SIG-M5 treated with dmso at 0.1 percent for 504 hours (cell line): ENCODE data around the gene HSD17B12.
"Not testable (repeated sequence)": the region's sequence is repeated elsewhere in the genome, so short reads cannot be mapped to it uniquely, and the experiment has no call there.

Source experiments
- DNase-seq: peaks from one replicate; lab custom pipeline; 2025; ENCODE audit not compliant: unreplicated experiment; lab: John Stamatoyannopoulos, UW

HSD17B12 gene

GRCh38 chr11:43680521-43681400 lies at the start of gene HSD17B12:
TSS of gene HSD17B12 (plus strand) at chr11:43680738. CDS start at chr11:43680828, 90 bp downstream.
- DNase-seq: peak; percentile 93

GRCh38 chr11:43631732-43632131 lies 48.8 kb upstream of the HSD17B12 start:
- no peak for DNase-seq

GRCh38 chr11:43632181-43632580 lies 48.4 kb upstream of the HSD17B12 start:
- no peak for DNase-seq

GRCh38 chr11:43638717-43639116 lies 41.8 kb upstream of the HSD17B12 start:
- no peak for DNase-seq

GRCh38 chr11:43639224-43639623 lies 41.3 kb upstream of the HSD17B12 start:
- no peak for DNase-seq

- no peak for DNase-seq
These were observed 40.6 kb upstream of the HSD17B12 start for GRCh38 chr11:43639920-43640319.

GRCh38 chr11:43643898-43644620 lies 36.5 kb upstream of the HSD17B12 start:
- peak; percentile 78 for DNase-seq

GRCh38 chr11:43644621-43645299 lies 35.8 kb upstream of the HSD17B12 start:
- DNase-seq: no peak

- DNase-seq: no peak
These were observed 33.8 kb upstream of the HSD17B12 start for GRCh38 chr11:43646767-43647166.

GRCh38 chr11:43648888-43649287 lies 31.6 kb upstream of the HSD17B12 start:
- no peak for DNase-seq

- no peak for DNase-seq
These were observed 31.0 kb upstream of the HSD17B12 start for GRCh38 chr11:43649501-43649900.

GRCh38 chr11:43649921-43650320 lies 30.6 kb upstream of the HSD17B12 start:
- no peak for DNase-seq

GRCh38 chr11:43663018-43663417 lies 17.5 kb upstream of the HSD17B12 start:
- DNase-seq: not testable (repeated sequence)

GRCh38 chr11:43664295-43664694 lies 16.2 kb upstream of the HSD17B12 start:
- DNase-seq: no peak

GRCh38 chr11:43671284-43671683 lies 9.3 kb upstream of the HSD17B12 start:
- not testable (repeated sequence) for DNase-seq

- no peak for DNase-seq
These were observed 6.0 kb upstream of the HSD17B12 start for GRCh38 chr11:43674560-43674959.

- no peak for DNase-seq
These were observed 3.6 kb upstream of the HSD17B12 start for GRCh38 chr11:43676933-43677332.

GRCh38 chr11:43681401-43681942 lies 934 bp downstream of the HSD17B12 start:
- DNase-seq: peak; percentile 16

- peak; percentile 50 for DNase-seq
These were observed 1.5 kb downstream of the HSD17B12 start for GRCh38 chr11:43682081-43682480.

GRCh38 chr11:43685440-43685839 lies 4.9 kb downstream of the HSD17B12 start:
- no peak for DNase-seq

- no peak for DNase-seq
These were observed 5.7 kb downstream of the HSD17B12 start for GRCh38 chr11:43686207-43686606.
